ENCODE data around the gene TAMALIN.

The TAMALIN gene

DNA sequence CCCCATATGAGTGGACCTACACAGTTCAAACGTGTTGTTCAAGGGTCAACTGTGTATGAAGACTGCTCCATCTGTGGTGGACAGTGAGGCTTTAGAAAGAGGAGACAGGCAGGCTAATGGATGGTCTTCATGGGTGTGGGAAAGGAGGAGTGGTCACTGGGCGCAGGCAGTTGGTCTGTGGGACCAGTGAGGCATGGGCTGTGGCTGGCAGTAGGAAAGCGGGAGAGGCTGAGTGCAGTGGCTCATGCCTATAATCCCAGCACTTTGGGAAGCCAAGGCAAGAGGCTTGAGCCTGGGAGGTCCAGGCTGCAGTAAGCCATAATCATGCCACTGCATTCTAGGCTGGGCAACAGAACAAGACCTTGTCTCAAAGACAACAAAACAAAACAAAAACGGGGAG, 42.5 kb downstream of the TAMALIN start:
- H2AFZ ChIP-seq (ENCODE audit: low read length): no peak overlapping the region
- no peaks in the 10 kb centered on the region for H3K9me3 ChIP-seq (ENCODE audit: insufficient read depth, low read depth, low read length)
- H3K9ac ChIP-seq (ENCODE audit: low read depth, low read length, poor library complexity, severe bottlenecking): no peak overlapping the region
- no peaks in the 10 kb centered on the region for H3K27me3 ChIP-seq (ENCODE audit: insufficient read depth, low read length, poor library complexity, severe bottlenecking)
- H4K20me1 ChIP-seq (ENCODE audit: insufficient read depth, low read length, poor library complexity, severe bottlenecking): no peaks in the 10 kb centered on the region
- no peaks in the 10 kb centered on the region for H3K36me3 ChIP-seq (ENCODE audit: insufficient read depth, low read length)
- H3K4me2 ChIP-seq (ENCODE audit: low read depth, low read length, poor library complexity, severe bottlenecking): no peak overlapping the region
- peaks cover 34% of the 10 kb centered on the region for H3K4me1 ChIP-seq (ENCODE audit: insufficient read depth, low read length, poor library complexity, severe bottlenecking)
- TF ChIP-seq, protein P1, sequence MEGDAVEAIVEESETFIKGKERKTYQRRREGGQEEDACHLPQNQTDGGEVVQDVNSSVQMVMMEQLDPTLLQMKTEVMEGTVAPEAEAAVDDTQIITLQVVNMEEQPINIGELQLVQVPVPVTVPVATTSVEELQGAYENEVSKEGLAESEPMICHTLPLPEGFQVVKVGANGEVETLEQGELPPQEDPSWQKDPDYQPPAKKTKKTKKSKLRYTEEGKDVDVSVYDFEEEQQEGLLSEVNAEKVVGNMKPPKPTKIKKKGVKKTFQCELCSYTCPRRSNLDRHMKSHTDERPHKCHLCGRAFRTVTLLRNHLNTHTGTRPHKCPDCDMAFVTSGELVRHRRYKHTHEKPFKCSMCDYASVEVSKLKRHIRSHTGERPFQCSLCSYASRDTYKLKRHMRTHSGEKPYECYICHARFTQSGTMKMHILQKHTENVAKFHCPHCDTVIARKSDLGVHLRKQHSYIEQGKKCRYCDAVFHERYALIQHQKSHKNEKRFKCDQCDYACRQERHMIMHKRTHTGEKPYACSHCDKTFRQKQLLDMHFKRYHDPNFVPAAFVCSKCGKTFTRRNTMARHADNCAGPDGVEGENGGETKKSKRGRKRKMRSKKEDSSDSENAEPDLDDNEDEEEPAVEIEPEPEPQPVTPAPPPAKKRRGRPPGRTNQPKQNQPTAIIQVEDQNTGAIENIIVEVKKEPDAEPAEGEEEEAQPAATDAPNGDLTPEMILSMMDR (conservative IDR thresholded peaks at IDR 0.05; ENCODE audit: low read length): no peak
- TF ChIP-seq EZH2phosphoT487 (IDR thresholded peaks at IDR 0.05; ENCODE audit: borderline replicate concordance): no peak
- H3K4me3 ChIP-seq (ENCODE audit: low read length, poor library complexity, severe bottlenecking): no peak overlapping the region
- H3K9me2 ChIP-seq (replicated peaks; ENCODE audit: low read depth, low read length): no peaks in the 10 kb centered on the region
- H3K79me2 ChIP-seq (ENCODE audit: insufficient read depth, low read length): no peaks in the 10 kb centered on the region
- no peaks in the 10 kb centered on the region for H3F3A ChIP-seq (ENCODE audit: low read depth)

DNA sequence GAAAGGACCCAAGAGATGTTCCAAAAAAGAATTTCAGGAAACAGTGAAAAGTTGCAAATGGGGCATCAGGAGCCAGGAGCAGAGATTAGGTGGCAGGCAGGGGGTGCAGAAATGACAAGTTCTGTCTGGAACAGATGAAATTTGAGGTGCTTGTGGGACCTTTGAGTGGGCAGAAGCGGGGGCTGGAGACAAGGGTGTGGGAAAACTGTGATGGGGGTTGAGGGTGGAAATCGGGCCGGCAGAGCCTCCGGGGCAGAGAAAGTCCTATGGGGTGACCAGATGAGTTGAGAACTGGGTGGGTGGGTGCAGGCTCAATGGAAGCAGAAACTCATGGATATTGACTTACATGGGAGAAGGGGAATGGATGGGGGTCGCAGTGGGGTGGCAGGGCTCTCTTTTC, 42.9 kb downstream of the TAMALIN start:
- H3K4me2 ChIP-seq (ENCODE audit: low read depth, low read length, poor library complexity, severe bottlenecking): peak overlapping the region; percentile 95
- H3K9ac ChIP-seq (ENCODE audit: low read depth, low read length, poor library complexity, severe bottlenecking): no peak overlapping the region

DNA sequence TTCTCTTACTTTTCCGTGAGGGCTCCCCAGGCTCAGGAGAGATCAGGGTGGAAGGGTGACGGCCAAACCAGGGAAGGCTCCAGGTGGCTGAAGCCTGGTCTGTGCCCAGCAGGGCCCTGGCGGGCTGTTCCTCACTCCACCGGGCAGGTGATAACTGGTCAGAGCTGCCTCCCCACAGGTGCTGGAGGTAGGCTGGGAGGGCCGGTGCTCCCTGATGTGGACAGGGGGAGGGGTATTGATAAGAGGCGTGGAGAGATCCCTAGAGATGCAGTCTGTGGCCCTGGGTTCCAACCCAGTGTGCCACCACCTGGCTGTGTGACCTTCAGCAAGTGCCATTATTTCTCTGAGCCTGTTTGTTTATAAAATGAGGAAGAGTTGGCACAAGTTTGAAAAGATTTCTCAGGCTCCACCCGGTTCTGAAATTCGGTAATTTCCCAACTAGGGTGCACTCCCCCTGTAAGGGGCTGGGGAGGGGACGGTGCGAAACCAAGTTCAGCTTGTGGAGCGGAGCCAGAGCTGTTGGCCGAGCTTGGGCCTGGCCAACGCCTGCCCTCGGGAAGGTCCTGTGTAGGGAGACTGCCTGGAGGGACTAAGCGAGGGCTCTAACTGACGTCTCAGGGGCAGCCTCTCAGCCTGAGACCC, 43.5 kb downstream of the TAMALIN start:
- TF ChIP-seq EZH2phosphoT487 (IDR thresholded peaks at IDR 0.05; ENCODE audit: borderline replicate concordance): no peak
- TF ChIP-seq, protein P1 (conservative IDR thresholded peaks at IDR 0.05; ENCODE audit: low read length): no peak
- Histone ChIP-seq H3K4me1 (ENCODE audit: insufficient read depth, low read length, poor library complexity, severe bottlenecking) (peaks cover 34% of the 10 kb centered on the region), H2AFZ (ENCODE audit: low read length) (peak overlapping the region; percentile 97), H3K36me3 (ENCODE audit: insufficient read depth, low read length) (no peaks in the 10 kb centered on the region), H3F3A (ENCODE audit: low read depth) (no peaks in the 10 kb centered on the region), H3K79me2 (ENCODE audit: insufficient read depth, low read length) (no peaks in the 10 kb centered on the region), H3K4me2 (ENCODE audit: low read depth, low read length, poor library complexity, severe bottlenecking) (peak overlapping the region; percentile 95), H3K9ac (ENCODE audit: low read depth, low read length, poor library complexity, severe bottlenecking) (peak overlapping the region; percentile 84), H3K27me3 (ENCODE audit: insufficient read depth, low read length, poor library complexity, severe bottlenecking) (no peaks in the 10 kb centered on the region), H4K20me1 (ENCODE audit: insufficient read depth, low read length, poor library complexity, severe bottlenecking) (no peaks in the 10 kb centered on the region), H3K9me3 (ENCODE audit: insufficient read depth, low read depth, low read length) (no peaks in the 10 kb centered on the region), H3K4me3 (ENCODE audit: low read length, poor library complexity, severe bottlenecking) (peak overlapping the region; percentile 85), H3K9me2 (replicated peaks; ENCODE audit: low read depth, low read length) (no peaks in the 10 kb centered on the region)

More for the DNA sequence above, 42.9 kb downstream of the TAMALIN start:
- H3K9me3 ChIP-seq (ENCODE audit: insufficient read depth, low read depth, low read length): no peaks in the 10 kb centered on the region
- TF ChIP-seq, protein P1 (conservative IDR thresholded peaks at IDR 0.05; ENCODE audit: low read length): no peak
- TF ChIP-seq EZH2phosphoT487 (IDR thresholded peaks at IDR 0.05; ENCODE audit: borderline replicate concordance): no peak
- no peak overlapping the region for H2AFZ ChIP-seq (ENCODE audit: low read length)
- no peak overlapping the region for H3K4me3 ChIP-seq (ENCODE audit: low read length, poor library complexity, severe bottlenecking)
- no peaks in the 10 kb centered on the region for H3K27me3 ChIP-seq (ENCODE audit: insufficient read depth, low read length, poor library complexity, severe bottlenecking)
- no peaks in the 10 kb centered on the region for H3K9me2 ChIP-seq (replicated peaks; ENCODE audit: low read depth, low read length)
- H3K79me2 ChIP-seq (ENCODE audit: insufficient read depth, low read length): no peaks in the 10 kb centered on the region
- H3K36me3 ChIP-seq (ENCODE audit: insufficient read depth, low read length): no peaks in the 10 kb centered on the region
- no peaks in the 10 kb centered on the region for H3F3A ChIP-seq (ENCODE audit: low read depth)
- no peaks in the 10 kb centered on the region for H4K20me1 ChIP-seq (ENCODE audit: insufficient read depth, low read length, poor library complexity, severe bottlenecking)
- peaks cover 34% of the 10 kb centered on the region for H3K4me1 ChIP-seq (ENCODE audit: insufficient read depth, low read length, poor library complexity, severe bottlenecking)
